ENCODE data around the gene BLOC1S5.

DNA sequence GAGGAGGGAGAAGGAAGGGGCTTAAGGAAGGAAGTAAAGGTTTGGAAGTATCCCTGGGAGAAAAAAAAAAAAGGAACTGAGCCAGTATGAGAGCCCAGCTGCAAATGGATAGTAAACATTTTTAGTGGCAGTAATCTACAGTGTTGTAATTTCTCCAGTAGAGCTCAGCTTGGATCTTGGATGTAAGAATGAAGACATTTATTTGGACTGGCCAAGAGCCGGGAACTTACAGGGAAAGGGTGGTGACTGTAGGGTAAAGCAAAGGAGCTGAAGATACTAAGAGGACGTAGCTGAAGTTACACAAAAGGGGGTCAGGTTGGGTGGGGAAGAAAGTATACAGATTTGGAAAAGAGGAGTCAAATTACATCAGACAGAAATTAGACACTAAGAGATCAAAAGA, 24.7 kb upstream of the BLOC1S5 start:
- no peak for TF ChIP-seq GTF2F1 (IDR thresholded peaks at IDR 0.05; ENCODE audit: low read depth, low read length)
- TF ChIP-seq NFATC3 (IDR thresholded peaks at IDR 0.05): no peak
- no peak for TF ChIP-seq NFYB (IDR thresholded peaks at IDR 0.05; ENCODE audit: extremely low read depth, insufficient read length)
- TF ChIP-seq NONO (IDR thresholded peaks at IDR 0.05; ENCODE audit: low read depth in 2 of 2, low read length in 1 of 2): no peak
- TF ChIP-seq DMBX1 (CRISPR knock-in tag; IDR thresholded peaks at IDR 0.05; ENCODE audit: borderline replicate concordance): no peak
- TF ChIP-seq, protein P1, sequence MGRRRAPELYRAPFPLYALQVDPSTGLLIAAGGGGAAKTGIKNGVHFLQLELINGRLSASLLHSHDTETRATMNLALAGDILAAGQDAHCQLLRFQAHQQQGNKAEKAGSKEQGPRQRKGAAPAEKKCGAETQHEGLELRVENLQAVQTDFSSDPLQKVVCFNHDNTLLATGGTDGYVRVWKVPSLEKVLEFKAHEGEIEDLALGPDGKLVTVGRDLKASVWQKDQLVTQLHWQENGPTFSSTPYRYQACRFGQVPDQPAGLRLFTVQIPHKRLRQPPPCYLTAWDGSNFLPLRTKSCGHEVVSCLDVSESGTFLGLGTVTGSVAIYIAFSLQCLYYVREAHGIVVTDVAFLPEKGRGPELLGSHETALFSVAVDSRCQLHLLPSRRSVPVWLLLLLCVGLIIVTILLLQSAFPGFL (CRISPR knock-in tag; IDR thresholded peaks at IDR 0.05): no peak
- TF ChIP-seq ARID2 (IDR thresholded peaks at IDR 0.05): no peak
- TF ChIP-seq KDM1A (IDR thresholded peaks at IDR 0.05): no peak
- no peak for TF ChIP-seq ZFP1 (CRISPR knock-in tag; IDR thresholded peaks at IDR 0.05)
- TF ChIP-seq RFX5 (IDR thresholded peaks at IDR 0.05; ENCODE audit: low read depth, low read length): no peak
- TF ChIP-seq RAD21 (CRISPR knock-in tag; conservative IDR thresholded peaks at IDR 0.05 in 1 of 2, IDR thresholded peaks at IDR 0.05 in 1 of 2): no peak
- no peak for TF ChIP-seq HCFC1 (IDR thresholded peaks at IDR 0.05; ENCODE audit: low read depth, low read length)
- TF ChIP-seq MAFG (tag; conservative IDR thresholded peaks at IDR 0.05): no peak
- TF ChIP-seq ZBTB8A (IDR thresholded peaks at IDR 0.05; ENCODE audit: partially characterized antibody): no peak
